Rectal smooth muscle tissue (tissue), 1 donor: ENCODE measurements around the gene PTPRD.

Experiments
- H3K27ac ChIP-seq: one replicate; pipeline ENCODE4 v1.7.0; 2013; ENCODE audit warnings: low read depth, low read length, inconsistent platforms
- H3K27me3 ChIP-seq: one replicate; pipeline ENCODE4 v1.7.0; 2013; ENCODE audit warnings: low read length; ENCODE audit not compliant: control insufficient read depth, insufficient read depth
- H3K36me3 ChIP-seq: one replicate; pipeline ENCODE4 v1.7.0; 2013; ENCODE audit warnings: low read length; ENCODE audit not compliant: control insufficient read depth, insufficient read depth
- H3K4me1 ChIP-seq: one replicate; pipeline ENCODE4 v1.7.0; 2013; ENCODE audit warnings: low read length; ENCODE audit not compliant: control insufficient read depth, insufficient read depth
- H3K4me3 ChIP-seq: one replicate; pipeline ENCODE4 v1.7.0; 2013; ENCODE audit warnings: low read length
- H3K9ac ChIP-seq: one replicate; pipeline ENCODE4 v1.7.0; 2013; ENCODE audit warnings: low read length

PTPRD gene

GRCh38 chr9:8613346-8613825, 1999.4 kb downstream of the PTPRD start:
- H3K4me1 ChIP-seq, result no peaks in the 10 kb centered on the region
- H3K36me3 ChIP-seq, result no peaks in the 10 kb centered on the region
- no peak overlapping the region for H3K4me3 ChIP-seq
- H3K9ac ChIP-seq, result no peak overlapping the region
- H3K27ac ChIP-seq, result no peak overlapping the region
- no peaks in the 10 kb centered on the region for H3K27me3 ChIP-seq

- Histone ChIP-seq H3K27me3 (no peaks in the 10 kb centered on the region), H3K36me3 (no peaks in the 10 kb centered on the region), H3K9ac (no peak overlapping the region), H3K27ac (no peak overlapping the region), H3K4me1 (no peaks in the 10 kb centered on the region), H3K4me3 (no peak overlapping the region)
Measured at GRCh38 chr9:8611153-8611552, 2001.6 kb downstream of the PTPRD start.

GRCh38 chr9:8610256-8610655, 2002.5 kb downstream of the PTPRD start:
- Histone ChIP-seq H3K9ac (no peak overlapping the region), H3K27me3 (no peaks in the 10 kb centered on the region), H3K4me1 (no peaks in the 10 kb centered on the region), H3K4me3 (no peak overlapping the region), H3K36me3 (no peaks in the 10 kb centered on the region), H3K27ac (no peak overlapping the region)

- no peak overlapping the region for H3K4me3 ChIP-seq
- no peak overlapping the region for H3K9ac ChIP-seq
- H3K4me1 ChIP-seq, result no peaks in the 10 kb centered on the region
- H3K36me3 ChIP-seq, result no peaks in the 10 kb centered on the region
- no peaks in the 10 kb centered on the region for H3K27me3 ChIP-seq
- H3K27ac ChIP-seq, result no peak overlapping the region
Measured at GRCh38 chr9:8605096-8605495, 2007.7 kb downstream of the PTPRD start.

- H3K4me3 ChIP-seq, result no peak overlapping the region
- H3K4me1 ChIP-seq, result no peaks in the 10 kb centered on the region
- H3K27me3 ChIP-seq, result no peaks in the 10 kb centered on the region
- no peaks in the 10 kb centered on the region for H3K36me3 ChIP-seq
- H3K27ac ChIP-seq, result no peak overlapping the region
- H3K9ac ChIP-seq, result no peak overlapping the region
Measured at GRCh38 chr9:8604201-8604600, 2008.6 kb downstream of the PTPRD start.

- H3K4me1 ChIP-seq, result no peaks in the 10 kb centered on the region
- no peaks in the 10 kb centered on the region for H3K36me3 ChIP-seq
- no peak overlapping the region for H3K27ac ChIP-seq
- H3K9ac ChIP-seq, result no peak overlapping the region
- H3K4me3 ChIP-seq, result no peak overlapping the region
- no peaks in the 10 kb centered on the region for H3K27me3 ChIP-seq
Measured at GRCh38 chr9:8600914-8601680, 2011.7 kb downstream of the PTPRD start.

GRCh38 chr9:8599937-8600336, 2012.9 kb downstream of the PTPRD start:
- Histone ChIP-seq H3K27me3 (no peaks in the 10 kb centered on the region), H3K36me3 (no peaks in the 10 kb centered on the region), H3K4me3 (no peak overlapping the region), H3K27ac (no peak overlapping the region), H3K4me1 (no peaks in the 10 kb centered on the region), H3K9ac (no peak overlapping the region)

GRCh38 chr9:8589476-8589875, 2023.3 kb downstream of the PTPRD start:
- no peaks in the 10 kb centered on the region for H3K27me3 ChIP-seq
- no peak overlapping the region for H3K27ac ChIP-seq
- H3K4me1 ChIP-seq, result no peaks in the 10 kb centered on the region

GRCh38 chr9:8585036-8585435, 2027.8 kb downstream of the PTPRD start:
- no peaks in the 10 kb centered on the region for H3K36me3 ChIP-seq
- H3K4me1 ChIP-seq, result no peaks in the 10 kb centered on the region
- no peak overlapping the region for H3K4me3 ChIP-seq
- H3K27ac ChIP-seq, result no peak overlapping the region
- no peak overlapping the region for H3K9ac ChIP-seq
- no peaks in the 10 kb centered on the region for H3K27me3 ChIP-seq

More at GRCh38 chr9:8589476-8589875, 2023.3 kb downstream of the PTPRD start:
- Histone ChIP-seq H3K36me3 (no peaks in the 10 kb centered on the region), H3K9ac (no peak overlapping the region), H3K4me3 (no peak overlapping the region)

- Histone ChIP-seq H3K27ac (no peak overlapping the region), H3K36me3 (no peaks in the 10 kb centered on the region)
Measured at GRCh38 chr9:8579661-8580060, 2033.1 kb downstream of the PTPRD start.

GRCh38 chr9:8576741-8577140, 2036.1 kb downstream of the PTPRD start:
- H3K4me3 ChIP-seq, result no peak overlapping the region
- H3K27me3 ChIP-seq, result no peaks in the 10 kb centered on the region
- H3K4me1 ChIP-seq, result no peaks in the 10 kb centered on the region
- H3K36me3 ChIP-seq, result no peaks in the 10 kb centered on the region
- no peak overlapping the region for H3K9ac ChIP-seq
- H3K27ac ChIP-seq, result no peak overlapping the region

More at GRCh38 chr9:8579661-8580060, 2033.1 kb downstream of the PTPRD start:
- H3K4me3 ChIP-seq, result no peak overlapping the region
- no peak overlapping the region for H3K9ac ChIP-seq
- H3K4me1 ChIP-seq, result no peaks in the 10 kb centered on the region
- no peaks in the 10 kb centered on the region for H3K27me3 ChIP-seq

GRCh38 chr9:8574846-8575245, 2038.0 kb downstream of the PTPRD start:
- Histone ChIP-seq H3K27me3 (no peaks in the 10 kb centered on the region), H3K27ac (no peak overlapping the region), H3K4me3 (no peak overlapping the region), H3K9ac (no peak overlapping the region), H3K4me1 (no peaks in the 10 kb centered on the region), H3K36me3 (no peaks in the 10 kb centered on the region)

- H3K36me3 ChIP-seq, result no peaks in the 10 kb centered on the region
Measured at GRCh38 chr9:8572209-8572608, 2040.6 kb downstream of the PTPRD start.

More at GRCh38 chr9:8572209-8572608, 2040.6 kb downstream of the PTPRD start:
- Histone ChIP-seq H3K27ac (no peak overlapping the region), H3K4me1 (no peaks in the 10 kb centered on the region), H3K27me3 (no peaks in the 10 kb centered on the region), H3K4me3 (no peak overlapping the region), H3K9ac (no peak overlapping the region)
